Measurements from ENCODE around the gene EDNRA. TPM values are rescaled to one million over a fixed set of nuclear protein-coding genes. Genes with fewer than 3 reads are reported as not detected.

The EDNRA gene
- total and polyA plus RNA-seq, 9 of the 15 experiments (the other 6 are each of a cell fraction or from before 2014, with no cell fraction given), result not detected

DNA sequence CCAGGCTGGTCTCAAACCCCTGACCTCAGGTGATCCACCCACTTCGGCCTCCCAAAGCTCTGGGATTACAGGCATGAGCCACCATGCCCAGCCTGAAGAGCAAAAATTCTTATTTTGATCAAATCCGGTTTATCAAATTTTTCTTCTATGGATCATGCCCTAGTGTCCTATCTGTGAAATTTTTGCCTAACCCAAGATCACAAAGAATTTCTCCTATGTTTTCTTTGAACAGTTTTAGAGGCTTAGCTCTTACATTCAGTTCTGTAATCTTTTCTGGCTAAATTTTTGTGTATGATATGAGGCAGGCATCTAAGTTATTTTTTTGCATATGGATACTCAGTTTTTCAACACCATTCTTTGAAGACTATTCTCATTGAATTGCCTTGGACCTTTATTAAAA is 27.4 kb downstream of the EDNRA start:
- CTCF ChIA-PET (ENCODE audit: low intra/inter-chr PET ratio), result no interaction called here
- no peaks in the 10 kb centered on the region for H3K4me1 ChIP-seq (replicated peaks in 1 of 2; ENCODE audit: control insufficient read depth in 2 of 2, insufficient read depth in 2 of 2, low read length in 2 of 2)
- H4K20me1 ChIP-seq (replicated peaks; ENCODE audit: control insufficient read depth, insufficient read depth, low read length), result no peaks in the 10 kb centered on the region
- BruUV-seq (replicated peaks), result no TSS peak
- H3K36me3 ChIP-seq (ENCODE audit: control insufficient read depth, insufficient read depth, low read length), result no peaks in the 10 kb centered on the region
- no peak overlapping the region for H2AFZ ChIP-seq (ENCODE audit: low read depth, low read length)
- POLR2A ChIA-PET, result no interaction called here
- no peak overlapping the region for H3K9ac ChIP-seq (ENCODE audit: insufficient read depth in 1 of 2, low read depth in 2 of 2, low read length in 2 of 2)
- H3K9me3 ChIP-seq (replicated peaks; ENCODE audit: control insufficient read depth, insufficient read depth, low read depth, low read length), result no peaks in the 10 kb centered on the region
- intact Hi-C loops (cut with micrococcal nuclease) (no loop called here), in situ Hi-C loops (cut with MboI) (no loop called here)
- H3K27me3 ChIP-seq (ENCODE audit: control insufficient read depth in 2 of 2, insufficient read depth in 2 of 2, low read length in 2 of 2), result no peaks in the 10 kb centered on the region; a peak in 1 of 5 replicates
- no peak overlapping the region for H3K4me3 ChIP-seq
- WGBS (ENCODE audit: insufficient coverage, low coverage, missing lambda C conversion rate), result 0% methylated on average over 2 of the region's 2 CpGs
- DNase-seq (ENCODE audit: extremely low read depth in 1 of 4, low spot score in 3 of 4) (no peak), ATAC-seq (no peak), FAIRE-seq (no peak)
- no peaks in the 10 kb centered on the region for H3K9me1 ChIP-seq (ENCODE audit: control insufficient read depth, insufficient read depth, low read length)
- H3K27ac ChIP-seq (ENCODE audit: extremely low read depth, low read depth, low read length), result no peak overlapping the region
- no peak overlapping the region for H3K4me2 ChIP-seq (ENCODE audit: insufficient read depth, low read length)
- no peaks in the 10 kb centered on the region for H3K79me2 ChIP-seq (ENCODE audit: control insufficient read depth, insufficient read depth, low read length)
- TF ChIP-seq EZH2 (IDR thresholded peaks at IDR 0.05; ENCODE audit: borderline replicate concordance, low read depth, low read length) (no peak), ZNF76 (CRISPR knock-in tag; IDR thresholded peaks at IDR 0.05; ENCODE audit: borderline replicate concordance) (no peak), ARID4B (CRISPR knock-in tag; IDR thresholded peaks at IDR 0.05) (no peak), PHF8 (IDR thresholded peaks at IDR 0.05; ENCODE audit: borderline replicate concordance, low read length) (no peak), CC2D1A (IDR thresholded peaks at IDR 0.05) (no peak), RBBP5 (IDR thresholded peaks at IDR 0.05; ENCODE audit: borderline replicate concordance, insufficient read depth, low read length, poor library complexity, severe bottlenecking) (no peak), NFRKB (IDR thresholded peaks at IDR 0.05; ENCODE audit: low read depth) (no peak), BCL6 (CRISPR knock-in tag; IDR thresholded peaks at IDR 0.05) (no peak), SRSF1 (IDR thresholded peaks at IDR 0.05; ENCODE audit: low read depth, low read length) (no peak), TGIF2 (CRISPR knock-in tag; IDR thresholded peaks at IDR 0.05) (no peak), ZNF79 (CRISPR knock-in tag; IDR thresholded peaks at IDR 0.05; ENCODE audit: low read depth) (no peak), HSF4 (CRISPR knock-in tag; IDR thresholded peaks at IDR 0.05; ENCODE audit: borderline replicate concordance) (no peak), SRSF7 (optimal IDR thresholded peaks at IDR 0.05; ENCODE audit: low read depth, low read length) (no peak)
- TF ChIP-seq, protein P1, sequence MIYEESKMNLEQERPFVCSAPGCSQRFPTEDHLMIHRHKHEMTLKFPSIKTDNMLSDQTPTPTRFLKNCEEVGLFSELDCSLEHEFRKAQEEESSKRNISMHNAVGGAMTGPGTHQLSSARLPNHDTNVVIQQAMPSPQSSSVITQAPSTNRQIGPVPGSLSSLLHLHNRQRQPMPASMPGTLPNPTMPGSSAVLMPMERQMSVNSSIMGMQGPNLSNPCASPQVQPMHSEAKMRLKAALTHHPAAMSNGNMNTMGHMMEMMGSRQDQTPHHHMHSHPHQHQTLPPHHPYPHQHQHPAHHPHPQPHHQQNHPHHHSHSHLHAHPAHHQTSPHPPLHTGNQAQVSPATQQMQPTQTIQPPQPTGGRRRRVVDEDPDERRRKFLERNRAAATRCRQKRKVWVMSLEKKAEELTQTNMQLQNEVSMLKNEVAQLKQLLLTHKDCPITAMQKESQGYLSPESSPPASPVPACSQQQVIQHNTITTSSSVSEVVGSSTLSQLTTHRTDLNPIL (CRISPR knock-in tag; IDR thresholded peaks at IDR 0.05), result no peak
- TF ChIP-seq, protein P2, sequence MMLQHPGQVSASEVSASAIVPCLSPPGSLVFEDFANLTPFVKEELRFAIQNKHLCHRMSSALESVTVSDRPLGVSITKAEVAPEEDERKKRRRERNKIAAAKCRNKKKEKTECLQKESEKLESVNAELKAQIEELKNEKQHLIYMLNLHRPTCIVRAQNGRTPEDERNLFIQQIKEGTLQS (IDR thresholded peaks at IDR 0.05), result no peak
- TF ChIP-seq, protein P2 (CRISPR knock-in tag; conservative IDR thresholded peaks at IDR 0.05), result no peak
